IPS-15b (cell line): Measurements from ENCODE around the gene LYZL1.
"Not testable (repeated sequence)": the region's sequence is repeated elsewhere in the genome, so short reads cannot be mapped to it uniquely, and the experiment has no call there.

Experiments
- H3K27me3 ChIP-seq: one replicate; pipeline ENCODE4 v1.6.1; 2013; ENCODE audit warnings: low read length; ENCODE audit not compliant: control insufficient read depth, insufficient read depth
- H3K36me3 ChIP-seq: one replicate; pipeline ENCODE4 v1.6.1; 2013; ENCODE audit warnings: low read length; ENCODE audit not compliant: control insufficient read depth, insufficient read depth
- H3K4me1 ChIP-seq: one replicate; pipeline ENCODE4 v1.6.1; 2013; ENCODE audit warnings: mild to moderate bottlenecking, low read length; ENCODE audit not compliant: control insufficient read depth, insufficient read depth
- H3K4me3 ChIP-seq: one replicate; pipeline ENCODE4 v1.5.1; 2013; ENCODE audit warnings: low read depth, low read length
- H3K9ac ChIP-seq: one replicate; pipeline ENCODE4 v1.6.1; 2013; ENCODE audit warnings: low read depth, mild to moderate bottlenecking, low read length
- H3K9me3 ChIP-seq: one replicate; pipeline ENCODE4 v1.6.1; 2013; ENCODE audit warnings: mild to moderate bottlenecking, low read length; ENCODE audit not compliant: control insufficient read depth, insufficient read depth

Gene LYZL1

DNA sequence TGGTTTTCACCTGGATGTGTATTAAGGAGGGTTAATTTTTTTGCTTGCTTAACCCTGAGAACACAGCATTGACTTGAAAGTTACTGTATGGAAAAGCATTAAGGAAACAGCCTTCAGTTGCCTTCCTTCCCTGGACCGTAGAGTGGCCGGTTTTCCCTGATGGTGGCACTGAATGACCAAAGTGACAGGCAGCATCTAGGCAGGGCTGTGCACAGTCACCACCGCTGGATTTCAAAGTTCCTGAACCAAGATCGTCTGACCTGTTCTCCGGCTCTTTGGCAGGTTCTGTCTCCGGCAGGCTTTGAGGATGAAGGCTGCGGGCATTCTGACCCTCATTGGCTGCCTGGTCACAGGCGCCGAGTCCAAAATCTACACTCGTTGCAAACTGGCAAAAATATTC lies 2.7 kb downstream of the LYZL1 start:
- not testable (repeated sequence) for H3K9me3 ChIP-seq, H3K36me3 ChIP-seq, H3K4me1 ChIP-seq, H3K4me3 ChIP-seq, H3K27me3 ChIP-seq, H3K9ac ChIP-seq

DNA sequence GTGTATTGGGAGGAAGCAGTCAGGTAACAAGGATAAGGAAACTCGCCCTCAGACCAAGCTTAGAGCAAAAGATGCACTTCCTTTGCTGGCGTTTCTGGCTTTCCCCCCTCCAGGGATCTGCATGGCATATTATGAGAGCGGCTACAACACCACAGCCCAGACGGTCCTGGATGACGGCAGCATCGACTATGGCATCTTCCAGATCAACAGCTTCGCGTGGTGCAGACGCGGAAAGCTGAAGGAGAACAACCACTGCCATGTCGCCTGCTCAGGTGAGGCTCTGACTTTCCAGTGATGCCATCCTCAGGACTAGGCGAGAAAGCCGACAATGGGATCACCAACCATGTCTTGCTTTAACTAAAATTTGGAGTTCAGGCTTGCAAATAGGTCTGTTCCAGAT lies 3.5 kb downstream of the LYZL1 start:
- H3K27me3 ChIP-seq, H3K36me3 ChIP-seq, H3K4me1 ChIP-seq, H3K9ac ChIP-seq, H3K9me3 ChIP-seq, H3K4me3 ChIP-seq: not testable (repeated sequence)

DNA sequence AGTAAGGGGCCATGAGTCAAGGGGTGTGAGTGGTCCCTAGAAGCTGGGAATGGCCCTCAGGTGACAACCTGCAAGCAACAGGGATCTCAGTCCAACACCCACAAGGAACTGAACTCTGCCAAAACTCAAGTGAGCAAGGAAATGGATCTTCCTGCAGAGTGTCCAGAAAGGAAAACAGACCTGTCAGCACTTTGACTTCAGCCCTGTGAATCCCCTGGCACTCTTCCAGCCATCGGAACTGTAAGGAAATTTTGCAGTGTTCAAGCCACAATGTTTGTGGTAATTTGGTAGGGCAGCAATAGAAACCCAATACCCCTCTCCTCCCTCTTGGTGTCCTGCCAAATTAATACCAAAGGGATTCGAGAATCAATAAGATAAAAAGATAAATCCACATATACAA lies 6.9 kb downstream of the LYZL1 start:
- Histone ChIP-seq H3K9me3 (no peaks in the 10 kb centered on the region), H3K4me1 (no peaks in the 10 kb centered on the region), H3K27me3 (no peaks in the 10 kb centered on the region), H3K36me3 (no peaks in the 10 kb centered on the region), H3K4me3 (no peak overlapping the region), H3K9ac (no peak overlapping the region)

DNA sequence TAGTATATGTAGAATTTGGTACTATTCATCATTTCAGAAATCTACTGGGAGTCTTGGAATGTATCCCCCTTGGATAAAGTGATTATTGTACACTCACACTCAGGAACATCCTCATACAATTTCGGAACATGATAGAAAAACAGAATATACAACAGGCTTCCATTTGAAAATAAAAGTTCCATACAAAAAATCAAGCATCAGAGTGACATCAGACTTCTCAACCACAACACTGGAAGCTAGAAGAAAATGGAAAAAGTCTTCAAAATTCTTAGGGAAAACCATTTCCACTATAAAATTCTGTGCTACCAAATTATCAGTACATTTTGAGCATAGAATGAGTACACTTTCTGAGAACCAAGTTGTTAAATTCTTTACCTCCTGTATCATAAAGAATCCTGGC lies 8.8 kb downstream of the LYZL1 start:
- no peaks in the 10 kb centered on the region for H3K4me1 ChIP-seq
- no peaks in the 10 kb centered on the region for H3K9me3 ChIP-seq
- H3K9ac ChIP-seq: no peak overlapping the region
- H3K4me3 ChIP-seq: no peak overlapping the region
- H3K27me3 ChIP-seq: no peaks in the 10 kb centered on the region
- no peaks in the 10 kb centered on the region for H3K36me3 ChIP-seq

DNA sequence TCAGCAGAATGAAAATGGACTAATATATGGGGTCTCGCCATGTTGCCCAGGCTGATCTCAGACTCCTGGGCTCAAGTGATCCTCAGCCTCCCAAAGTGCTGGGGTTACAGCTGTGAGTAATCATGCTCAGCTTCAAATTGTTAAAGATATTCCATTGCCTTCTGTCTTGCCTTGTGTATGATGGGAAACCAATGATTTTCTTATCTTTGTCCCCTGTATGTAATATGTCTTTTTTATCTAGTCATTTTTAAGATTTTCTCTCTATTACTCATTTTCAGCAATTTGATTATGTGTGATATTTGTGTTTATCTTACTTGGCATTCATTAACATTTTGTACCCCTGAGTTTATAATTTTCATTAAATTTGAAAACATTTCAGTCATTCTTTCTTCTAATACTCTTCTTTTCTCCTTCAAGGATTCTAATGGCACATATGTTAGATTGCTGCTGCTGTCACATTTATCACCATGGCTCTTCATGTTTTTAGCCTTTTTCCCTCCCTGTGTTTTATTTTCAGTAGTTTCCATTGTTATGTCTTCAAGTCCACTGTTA lies 12.6 kb downstream of the LYZL1 start:
- Histone ChIP-seq H3K27me3 (no peaks in the 10 kb centered on the region), H3K4me3 (no peak overlapping the region), H3K9ac (no peak overlapping the region), H3K36me3 (no peaks in the 10 kb centered on the region), H3K9me3 (no peaks in the 10 kb centered on the region), H3K4me1 (no peaks in the 10 kb centered on the region)

DNA sequence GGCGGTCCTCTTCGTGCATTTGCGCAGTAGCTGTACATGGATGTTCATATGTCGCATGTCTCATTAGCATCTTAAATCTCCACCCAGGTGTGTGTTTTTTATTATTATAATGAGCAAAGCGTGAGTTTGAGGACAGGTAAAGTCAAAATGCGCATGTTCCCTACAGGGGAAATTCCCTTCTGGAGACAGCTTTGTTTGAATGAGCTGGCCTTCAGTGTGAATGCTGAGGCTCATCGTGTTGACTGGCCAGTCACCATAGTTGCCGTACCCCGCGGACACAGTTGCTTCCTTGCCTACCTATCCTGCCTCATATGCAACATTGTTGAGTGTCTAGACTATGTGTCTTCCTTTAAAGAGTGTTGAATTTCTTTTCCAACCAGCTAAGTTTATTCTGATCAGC lies 13.6 kb downstream of the LYZL1 start:
- H3K27me3 ChIP-seq: no peaks in the 10 kb centered on the region
- H3K4me1 ChIP-seq: no peaks in the 10 kb centered on the region

DNA sequence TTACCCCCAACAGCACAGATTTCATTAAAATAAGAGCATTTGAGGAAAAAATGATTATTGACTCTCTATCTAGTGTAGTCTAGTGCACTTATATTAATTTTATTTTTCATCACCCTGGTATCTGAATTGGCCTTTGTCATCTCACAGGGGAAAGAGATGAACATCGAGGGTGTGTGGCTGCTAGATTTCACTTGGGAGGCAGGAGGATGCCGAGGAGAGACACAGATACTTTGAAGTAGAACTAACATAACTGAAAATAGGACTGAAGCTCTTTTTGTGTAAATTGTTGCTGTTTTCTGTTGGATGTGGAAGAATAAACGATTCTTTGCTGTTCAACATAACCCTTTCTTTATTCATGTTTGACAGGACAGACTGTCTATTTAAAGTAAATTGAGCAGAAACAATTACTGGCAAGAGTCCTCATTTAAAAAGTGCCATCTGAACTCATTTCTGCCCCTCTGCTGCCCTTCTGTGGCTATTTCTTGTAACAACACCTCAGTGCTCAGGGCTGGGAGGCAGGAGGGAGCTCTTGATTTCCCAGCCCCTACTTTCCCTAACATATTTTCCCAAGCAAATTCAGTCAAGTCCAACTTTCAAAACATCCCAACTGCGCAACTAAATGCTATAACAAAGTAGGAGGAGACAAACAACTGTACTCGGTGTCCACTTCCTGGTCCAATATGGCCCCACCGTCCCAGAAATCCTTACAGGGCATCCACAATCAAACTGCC lies 15.6 kb downstream of the LYZL1 start:
- Histone ChIP-seq H3K4me3 (no peak overlapping the region), H3K36me3 (no peaks in the 10 kb centered on the region), H3K4me1 (no peaks in the 10 kb centered on the region), H3K27me3 (no peaks in the 10 kb centered on the region), H3K9me3 (no peaks in the 10 kb centered on the region), H3K9ac (no peak overlapping the region)

More for the DNA sequence above, 13.6 kb downstream of the LYZL1 start:
- H3K36me3 ChIP-seq: no peaks in the 10 kb centered on the region
- no peak overlapping the region for H3K9ac ChIP-seq
- H3K4me3 ChIP-seq: no peak overlapping the region
- H3K9me3 ChIP-seq: no peaks in the 10 kb centered on the region

DNA sequence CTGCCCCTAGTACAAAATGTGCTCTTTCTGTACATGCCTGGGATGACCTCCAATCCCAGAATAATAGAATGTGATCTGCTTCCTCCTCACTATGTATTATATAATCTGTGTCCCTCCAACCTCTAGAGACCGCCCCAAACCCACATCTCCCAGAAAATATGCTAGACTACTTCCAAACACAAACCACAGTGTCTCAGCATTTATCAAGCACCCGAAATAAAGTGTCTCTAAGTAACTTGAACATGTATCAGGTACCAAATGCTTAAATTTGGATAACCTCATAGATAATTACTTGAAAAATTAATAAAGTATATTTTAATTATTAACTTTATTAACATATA lies 16.1 kb downstream of the LYZL1 start:
- H3K9ac ChIP-seq: no peak overlapping the region
- H3K9me3 ChIP-seq: no peaks in the 10 kb centered on the region
- no peaks in the 10 kb centered on the region for H3K4me1 ChIP-seq
- H3K4me3 ChIP-seq: no peak overlapping the region
- H3K36me3 ChIP-seq: no peaks in the 10 kb centered on the region
- H3K27me3 ChIP-seq: no peaks in the 10 kb centered on the region

DNA sequence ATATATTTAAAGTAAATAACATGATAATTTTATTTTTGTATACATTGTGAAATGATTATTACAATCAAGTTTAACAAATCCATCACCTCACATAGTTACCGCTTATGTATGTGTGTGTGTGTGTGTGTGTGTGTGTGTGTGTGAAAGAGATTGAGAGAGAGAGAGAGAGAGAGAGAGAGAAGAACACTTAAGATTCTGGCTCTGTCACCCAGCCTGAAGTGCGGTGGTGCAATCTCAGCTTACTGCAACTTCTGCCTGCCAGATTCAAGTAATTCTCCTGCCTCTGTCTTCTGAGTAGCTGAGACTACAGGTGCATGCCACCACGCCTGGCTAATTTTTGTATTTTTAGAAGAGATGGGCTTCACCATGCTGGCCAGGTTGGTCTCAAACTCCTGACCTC lies 17.8 kb downstream of the LYZL1 start:
- Histone ChIP-seq H3K27me3 (no peaks in the 10 kb centered on the region), H3K4me3 (no peak overlapping the region), H3K36me3 (no peaks in the 10 kb centered on the region), H3K4me1 (no peaks in the 10 kb centered on the region), H3K9me3 (no peaks in the 10 kb centered on the region), H3K9ac (no peak overlapping the region)

DNA sequence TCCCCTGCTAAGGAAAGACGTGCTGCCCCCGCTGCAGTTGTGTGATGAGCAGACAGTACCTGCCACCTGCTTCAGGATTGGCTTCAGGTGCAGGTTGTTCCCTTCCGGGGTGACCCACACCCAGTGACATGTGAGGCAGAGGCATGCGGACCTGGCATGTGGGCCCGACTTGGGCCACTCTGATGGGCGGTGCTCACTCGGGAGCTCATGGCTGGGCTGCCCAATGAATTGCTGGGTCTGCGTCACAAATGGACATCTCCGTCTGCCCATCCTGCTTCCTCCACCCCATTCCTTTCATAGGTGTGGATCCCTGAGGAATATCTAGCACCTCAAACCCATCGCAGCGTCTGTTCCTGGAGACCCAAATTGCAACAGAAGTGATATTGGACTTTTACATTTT lies 19.3 kb downstream of the LYZL1 start:
- not testable (repeated sequence) for H3K27me3 ChIP-seq, H3K4me1 ChIP-seq, H3K4me3 ChIP-seq, H3K9me3 ChIP-seq, H3K36me3 ChIP-seq, H3K9ac ChIP-seq

DNA sequence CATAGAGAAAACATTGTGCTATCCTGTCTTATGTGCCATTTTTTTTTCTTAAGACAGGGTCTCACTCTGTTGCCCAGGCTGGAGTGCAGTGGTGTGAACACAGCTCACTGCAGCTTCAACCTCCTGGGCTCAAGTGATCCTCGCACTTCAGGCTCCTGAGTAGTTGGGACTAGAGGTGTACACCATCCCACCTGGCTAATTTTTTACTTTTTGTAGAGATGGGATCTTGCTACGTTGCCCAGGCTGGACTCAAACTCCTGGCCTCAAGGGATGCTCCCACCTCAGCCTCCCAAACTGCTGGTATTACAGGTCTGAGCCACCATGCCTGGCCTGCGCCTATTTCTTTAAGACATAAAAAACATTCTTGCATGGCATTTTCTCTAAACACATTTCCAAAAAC lies 20.6 kb downstream of the LYZL1 start:
- H3K4me1 ChIP-seq: no peaks in the 10 kb centered on the region
- no peaks in the 10 kb centered on the region for H3K9me3 ChIP-seq
- H3K9ac ChIP-seq: no peak overlapping the region
- H3K36me3 ChIP-seq: no peaks in the 10 kb centered on the region
- no peak overlapping the region for H3K4me3 ChIP-seq
- H3K27me3 ChIP-seq: no peaks in the 10 kb centered on the region

DNA sequence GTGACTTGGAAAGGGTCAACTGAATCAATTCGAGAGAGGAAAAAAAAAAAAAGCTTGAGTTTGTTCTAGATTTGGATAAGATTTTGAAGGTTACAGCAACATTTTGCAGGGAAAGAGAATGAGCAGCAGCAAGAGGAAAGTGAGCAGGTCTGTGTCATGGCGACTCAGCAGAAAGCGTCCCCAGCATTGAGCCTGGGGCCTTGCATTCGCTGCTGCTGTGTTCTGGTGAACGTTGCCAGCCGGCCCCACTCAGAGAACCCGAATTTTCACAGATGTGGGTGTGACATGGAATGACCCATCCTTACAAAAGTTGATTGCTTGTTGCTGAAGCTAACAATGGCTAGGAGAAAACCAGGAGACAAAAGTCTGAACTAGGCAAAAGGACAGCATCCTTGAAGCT lies 21.6 kb downstream of the LYZL1 start:
- H3K4me1 ChIP-seq, H3K4me3 ChIP-seq, H3K27me3 ChIP-seq, H3K9me3 ChIP-seq, H3K9ac ChIP-seq, H3K36me3 ChIP-seq: not testable (repeated sequence)
